Eye (tissue), 1 donor: ENCODE data around the gene ATP9B.

Source experiments
- DNase-seq: peaks from one replicate; pipeline ENCODE4 v3.0.0-alpha.2; 2015

Gene ATP9B

GRCh38 chr18:79401494-79402208 is 332.5 kb downstream of the ATP9B start:
- DNase-seq, result peak; percentile 1

GRCh38 chr18:79402209-79402576 is 333.0 kb downstream of the ATP9B start:
- DNase-seq, result no peak

- peak; percentile 28 for DNase-seq
Measured at GRCh38 chr18:79402977-79403722, 334.0 kb downstream of the ATP9B start.

- DNase-seq, result no peak
Measured at GRCh38 chr18:79403723-79404566, 334.8 kb downstream of the ATP9B start.

GRCh38 chr18:79404567-79404910 is 335.3 kb downstream of the ATP9B start:
- DNase-seq, result no peak

GRCh38 chr18:79405019-79405780 is 336.0 kb downstream of the ATP9B start:
- DNase-seq, result no peak

GRCh38 chr18:79405781-79406575 is 336.8 kb downstream of the ATP9B start:
- no peak for DNase-seq

- DNase-seq, result no peak
Measured at GRCh38 chr18:79406708-79407107, 337.5 kb downstream of the ATP9B start.

GRCh38 chr18:79409313-79409712 is 340.1 kb downstream of the ATP9B start:
- no peak for DNase-seq

GRCh38 chr18:79410171-79410641 is 341.0 kb downstream of the ATP9B start:
- no peak for DNase-seq

GRCh38 chr18:79410731-79411613 is 341.8 kb downstream of the ATP9B start:
- DNase-seq, result no peak

- DNase-seq, result peak; percentile 23
Measured at GRCh38 chr18:79411614-79412526, 342.7 kb downstream of the ATP9B start.

GRCh38 chr18:79413025-79413424 is 343.8 kb downstream of the ATP9B start:
- no peak for DNase-seq

GRCh38 chr18:79413426-79413825 is 344.2 kb downstream of the ATP9B start:
- no peak for DNase-seq

GRCh38 chr18:79413901-79414300 is 344.7 kb downstream of the ATP9B start:
- DNase-seq, result no peak

- no peak for DNase-seq
Measured at GRCh38 chr18:79416022-79416676, 347.0 kb downstream of the ATP9B start.

- no peak for DNase-seq
Measured at GRCh38 chr18:79416677-79417052, 347.5 kb downstream of the ATP9B start.

GRCh38 chr18:79418236-79418635 is 349.0 kb downstream of the ATP9B start:
- DNase-seq, result no peak

GRCh38 chr18:79418642-79419041 is 349.4 kb downstream of the ATP9B start:
- DNase-seq, result no peak
